ENCODE results near the gene LAMA1.

The LAMA1 gene

GRCh38 chr18:7037470-7037869, 80.1 kb downstream of the LAMA1 start:
- no peak for DNase-seq

DNA sequence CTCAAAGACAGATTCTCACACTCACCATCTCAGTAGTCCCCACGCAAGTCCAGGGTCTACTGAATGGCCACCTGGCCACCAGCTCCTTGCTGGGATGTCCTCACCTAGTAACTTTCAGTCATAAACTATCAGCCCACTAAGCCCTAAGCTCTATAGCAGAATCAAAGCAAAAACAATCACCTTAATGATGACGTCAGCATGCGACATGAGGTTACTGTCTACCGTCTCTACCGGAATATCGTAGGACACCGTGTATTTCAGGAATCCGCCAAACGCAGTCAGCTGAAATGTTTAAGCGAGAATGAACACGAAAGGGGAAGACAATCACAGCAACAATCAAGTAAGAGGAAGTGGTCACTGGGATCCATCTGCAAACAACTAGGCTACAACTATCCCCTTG, 81.8 kb downstream of the LAMA1 start:
- DNase-seq: no peak

DNA sequence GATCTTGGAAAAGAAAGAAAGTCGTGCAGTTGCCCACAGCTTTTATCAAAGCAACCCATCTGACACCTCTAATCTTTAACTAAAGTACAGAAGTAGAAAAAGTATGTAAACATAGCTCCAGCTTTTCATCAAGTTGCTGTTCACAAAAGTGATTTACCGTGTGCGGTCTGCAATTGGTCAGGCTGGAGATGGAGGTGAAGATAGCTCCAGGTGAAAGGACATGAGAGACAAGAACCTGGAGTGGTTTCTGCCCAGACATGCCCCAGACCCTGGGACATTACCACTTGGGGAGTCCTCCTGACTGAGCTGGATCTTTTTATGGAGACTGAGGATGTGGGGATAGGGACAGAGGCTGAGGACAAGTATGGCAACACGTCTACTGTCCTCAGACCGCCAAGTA, 82.7 kb downstream of the LAMA1 start:
- no peak for DNase-seq

DNA sequence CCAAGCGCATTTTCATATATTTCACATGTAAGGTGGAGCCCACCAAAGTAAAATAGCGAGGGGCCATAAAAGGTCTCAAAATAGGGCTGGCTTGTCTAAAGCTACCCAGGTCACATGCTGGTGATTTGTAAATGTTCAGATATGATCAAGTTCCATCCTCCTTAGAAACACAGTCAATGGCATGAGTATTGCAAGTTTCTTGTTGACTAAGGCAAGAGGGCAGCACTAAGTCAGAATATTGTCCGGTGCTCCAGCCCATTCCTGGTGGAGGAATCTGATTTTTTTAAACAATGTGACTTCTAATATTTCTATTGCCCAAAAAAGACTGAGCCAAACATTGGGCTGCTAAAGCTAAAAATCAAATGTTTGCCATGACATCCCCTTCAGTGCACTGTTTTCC, 85.1 kb downstream of the LAMA1 start:
- no peak for DNase-seq

GRCh38 chr18:7028625-7029024, 89.0 kb downstream of the LAMA1 start:
- no peak for DNase-seq

DNA sequence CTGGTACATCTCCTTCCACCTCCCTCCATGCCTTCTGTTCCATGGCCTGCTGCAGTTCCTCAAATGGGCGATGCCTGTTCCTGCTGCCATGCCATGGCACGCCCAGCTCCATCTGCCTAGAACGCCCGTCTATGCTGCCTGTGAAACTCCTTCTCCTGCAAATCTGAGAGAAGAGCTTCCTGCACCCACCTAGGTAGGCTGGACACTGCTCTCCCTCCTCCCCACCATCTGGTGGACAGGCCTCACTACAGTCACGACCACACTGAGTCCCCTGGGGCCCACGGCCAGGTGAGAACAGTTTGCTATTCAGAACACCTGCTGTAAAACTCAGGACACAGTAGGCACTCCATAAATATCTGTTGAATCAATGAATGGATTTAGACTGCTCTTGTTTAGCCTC, 92.4 kb downstream of the LAMA1 start:
- no peak for DNase-seq

- DNase-seq: no peak
These were observed 94.0 kb downstream of the LAMA1 start for GRCh38 chr18:7023581-7023980.

DNA sequence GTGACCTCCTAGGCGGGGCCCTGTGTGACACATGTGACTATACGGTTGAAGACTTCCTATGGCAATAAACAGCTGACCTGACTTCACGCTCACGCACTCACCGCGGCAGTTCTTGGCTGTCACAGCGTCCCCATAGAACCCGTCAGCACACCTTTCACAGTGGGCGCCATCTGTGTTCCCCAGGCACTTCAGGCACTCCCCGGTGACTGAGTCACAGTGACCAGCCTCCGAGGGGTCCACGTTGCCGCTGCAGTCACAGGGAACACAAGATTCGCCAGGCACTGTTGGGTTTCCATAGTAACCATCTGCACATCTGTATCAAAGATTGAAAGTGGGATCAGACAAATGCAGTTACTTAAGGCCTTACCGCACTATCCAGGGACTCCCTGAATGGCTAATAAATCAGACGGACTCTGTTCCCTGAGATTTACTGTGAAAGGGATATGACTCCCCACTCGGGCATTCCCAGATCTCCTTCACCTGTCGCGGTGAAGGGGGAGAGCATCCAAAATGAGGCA, 94.5 kb downstream of the LAMA1 start:
- no peak for DNase-seq

DNA sequence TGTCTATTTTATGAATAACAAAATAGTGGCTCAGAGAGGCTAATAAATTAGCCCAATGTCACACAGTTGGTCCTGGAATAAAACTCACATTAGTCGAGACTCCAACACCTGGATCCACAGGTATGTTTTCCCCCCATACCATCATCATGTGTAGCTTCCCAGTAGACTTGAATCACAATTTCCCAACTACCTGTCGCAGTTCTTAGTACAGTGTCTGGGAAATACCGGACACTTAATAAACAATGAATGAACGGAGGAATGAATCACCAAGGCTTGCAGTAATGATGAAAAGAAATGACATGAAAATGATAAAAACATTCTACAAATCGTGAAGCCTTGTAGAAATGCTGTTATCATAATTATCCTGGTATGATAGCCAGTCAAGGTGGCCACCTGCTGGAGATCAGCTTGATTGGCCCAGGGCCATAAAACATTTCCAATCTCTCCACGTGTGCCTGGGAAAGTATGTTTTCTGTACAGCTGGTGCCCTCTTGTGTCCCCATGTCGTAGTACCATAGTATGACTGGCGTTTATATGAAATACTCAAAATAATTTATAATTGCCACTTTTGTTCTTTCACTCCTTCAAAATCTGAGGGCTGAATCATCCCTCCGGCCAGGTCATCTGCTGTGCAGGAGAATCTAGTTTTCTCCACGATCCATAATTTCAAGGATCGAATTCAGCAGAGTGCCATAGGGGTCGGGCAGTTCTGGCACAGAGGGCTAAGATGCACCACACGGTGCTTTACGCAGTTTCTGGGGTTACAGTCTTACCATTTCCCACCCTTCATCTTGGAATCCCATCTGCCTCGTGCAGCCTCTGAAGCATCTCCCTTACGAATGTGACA, 95.4 kb downstream of the LAMA1 start:
- DNase-seq: no peak

DNA sequence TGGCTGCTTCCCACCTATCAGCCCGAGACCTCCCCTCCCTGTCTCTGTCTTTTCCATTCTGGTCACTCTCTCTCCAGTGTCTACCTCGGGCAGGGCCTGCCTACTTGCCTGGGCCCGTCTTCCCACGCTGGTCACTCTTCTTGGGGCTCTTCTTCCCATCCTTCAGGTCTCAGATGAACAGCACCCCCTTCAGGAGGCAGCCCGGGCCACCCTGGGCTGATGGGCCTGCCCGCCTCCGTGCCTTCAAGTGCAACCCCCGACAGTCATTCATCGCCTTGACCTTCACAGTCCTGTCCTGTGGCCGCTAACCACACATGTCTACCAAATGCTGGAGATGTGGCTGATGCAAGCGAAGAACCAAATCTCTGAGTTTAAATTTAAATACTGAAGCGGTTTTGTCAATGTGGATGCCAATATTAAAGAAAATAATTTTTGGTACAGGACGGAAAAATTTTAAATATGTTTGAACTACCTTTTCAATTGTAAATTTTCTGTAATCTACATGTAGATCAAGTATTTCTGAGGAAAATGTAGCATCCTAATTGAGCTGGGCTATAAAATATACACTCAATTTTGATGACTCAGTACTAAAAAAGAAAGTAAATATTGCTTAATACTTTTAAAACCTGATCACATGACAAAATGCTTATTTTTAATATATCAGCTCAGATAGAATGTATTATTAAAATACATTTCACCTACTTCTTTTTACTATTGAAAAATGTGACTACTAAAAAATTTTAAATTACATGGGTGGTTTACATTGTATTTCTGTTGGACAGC, 96.4 kb downstream of the LAMA1 start:
- DNase-seq: no peak

DNA sequence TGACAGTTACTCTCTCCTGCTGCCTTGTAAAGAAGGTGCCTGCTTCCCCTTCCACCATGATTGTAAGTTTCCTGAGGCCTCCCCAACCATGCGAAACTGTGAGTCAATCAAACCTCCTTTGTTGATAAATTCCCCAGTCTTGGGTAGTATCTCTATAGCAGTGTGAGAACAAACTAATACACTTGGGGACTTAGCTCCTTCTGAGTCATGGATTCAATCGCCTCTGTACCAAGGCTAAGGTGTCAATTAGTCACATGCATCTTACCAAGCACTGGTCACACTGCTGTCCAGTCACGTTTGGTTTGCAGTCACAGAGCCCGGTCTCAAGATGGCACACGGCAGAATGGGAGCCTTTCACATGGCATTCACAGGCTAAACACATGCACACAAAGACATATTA, 100.6 kb downstream of the LAMA1 start:
- no peak for DNase-seq

DNA sequence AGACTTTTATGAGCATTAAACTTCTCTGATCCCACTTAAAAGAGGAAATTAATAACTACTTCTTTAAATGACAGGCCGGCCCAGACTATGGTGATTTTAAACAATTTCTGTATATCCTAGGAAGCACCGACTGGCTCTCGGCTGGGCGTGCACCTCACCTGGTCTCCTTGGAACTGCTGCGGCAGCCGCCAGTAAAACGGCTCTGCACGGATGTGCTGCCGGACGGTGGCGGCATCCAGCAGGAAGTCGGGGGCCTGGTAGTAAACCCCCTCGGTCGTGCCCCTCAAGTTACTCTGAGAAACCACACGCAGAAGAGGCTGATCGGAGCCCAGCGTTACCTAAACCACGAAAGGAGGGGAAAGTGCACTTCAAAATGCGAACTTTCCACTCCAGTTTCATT, 106.5 kb downstream of the LAMA1 start:
- DNase-seq: no peak

DNA sequence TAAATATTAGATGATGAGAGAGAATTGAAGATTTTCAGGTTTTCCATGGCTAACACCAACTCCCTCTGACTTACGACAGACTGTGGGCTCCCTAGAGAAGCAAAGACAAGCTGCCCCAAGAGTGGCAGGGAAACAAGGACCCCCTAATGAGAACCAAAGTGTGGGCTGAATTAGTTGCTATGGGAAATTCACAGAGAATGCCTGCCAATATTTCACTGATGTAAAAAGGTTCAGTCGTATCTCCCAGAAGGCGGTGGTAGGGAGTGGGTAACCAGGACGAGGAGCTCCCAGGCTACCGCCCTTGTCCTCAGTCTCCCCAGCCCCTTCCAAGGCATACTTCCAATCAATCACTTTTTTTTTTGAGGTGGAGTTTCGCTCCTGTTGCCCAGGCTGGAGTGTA, 113.6 kb downstream of the LAMA1 start:
- DNase-seq: no peak

GRCh38 chr18:7002107-7002506, 115.5 kb downstream of the LAMA1 start:
- DNase-seq: no peak

GRCh38 chr18:7000484-7001096, 117.0 kb downstream of the LAMA1 start:
- no peak for DNase-seq

- no peak for DNase-seq
These were observed 119.8 kb downstream of the LAMA1 start for GRCh38 chr18:6997808-6998207.

- no peak for DNase-seq
These were observed 122.7 kb downstream of the LAMA1 start for GRCh38 chr18:6994771-6995430.

GRCh38 chr18:6994056-6994770, 123.4 kb downstream of the LAMA1 start:
- no peak for DNase-seq

GRCh38 chr18:6992761-6993160, 124.8 kb downstream of the LAMA1 start:
- DNase-seq: no peak

DNA sequence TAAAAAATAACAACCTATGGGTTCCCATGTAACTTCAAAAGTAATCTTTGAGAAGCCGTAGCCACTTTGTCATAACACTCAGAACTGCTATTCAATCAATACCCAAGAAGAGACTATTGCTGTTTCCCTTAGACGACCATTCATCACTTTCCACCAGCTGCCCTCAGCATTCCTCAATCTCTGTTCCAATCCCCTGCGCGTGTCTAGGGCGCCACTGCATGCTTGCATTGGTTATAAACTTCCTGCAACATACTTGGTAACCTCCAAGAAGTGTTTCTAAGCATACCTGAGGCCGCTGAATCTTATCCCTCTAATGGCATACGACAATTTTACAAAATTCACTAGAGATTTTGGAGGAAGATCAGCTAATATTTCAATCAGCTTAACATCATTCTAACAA, 134.2 kb downstream of the LAMA1 start:
- DNase-seq: no peak

- DNase-seq: no peak
These were observed 135.2 kb downstream of the LAMA1 start for GRCh38 chr18:6982398-6982797.

DNA sequence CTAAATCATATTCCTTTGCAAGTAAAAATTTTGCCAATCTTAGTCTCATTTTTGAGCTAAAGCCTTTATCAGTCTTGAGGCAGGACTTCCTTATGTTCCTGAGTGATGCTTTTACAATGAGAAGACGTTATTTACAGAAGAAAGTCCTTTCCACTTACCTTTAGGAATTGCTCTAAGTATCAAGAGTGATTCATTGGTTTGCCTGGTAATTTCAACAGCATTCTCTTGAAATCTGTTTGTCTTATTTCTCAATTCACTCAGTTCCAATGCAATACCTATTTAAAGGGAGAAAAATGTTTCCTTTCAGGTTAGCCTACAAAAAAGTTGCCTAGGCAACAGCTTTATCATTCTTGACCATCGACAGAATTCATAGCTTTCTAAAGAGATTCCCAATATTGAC, 137.2 kb downstream of the LAMA1 start:
- DNase-seq: no peak

Data from CD4-positive, alpha-beta T cell treated with Interleukin-4 for 4 hours (primary cell).